Activated T-helper 1 cell treated with anti-CD3 and anti-CD28 coated beads, Interleukin-2, amount 50 U/mL, for 16 hours (primary cell): Measurements from ENCODE around the gene EIF2A.
"Not testable (repeated sequence)": the region's sequence is repeated elsewhere in the genome, so short reads cannot be mapped to it uniquely, and the experiment has no call there.

ENCODE experiments used
- DNase-seq, 2 donors: peaks; one replicate each; pipeline ENCODE4 v3.0.0-alpha.2; 2020; ENCODE audit warnings: low read depth in 1 of 2, low spot score in 1 of 2

Gene EIF2A

GRCh38 chr3:150546226-150547044 lies at the start of gene EIF2A, which contains the start of gene SERP1:
Gene EIF2A, plus strand, starts transcription at chr3:150546787. Its CDS starts 16 bp downstream, at chr3:150546803.
Gene SERP1, minus strand, starts transcription at chr3:150546496. Its CDS starts 361 bp downstream, at chr3:150546135.
- DNase-seq = peak; percentile 98 to 99

DNA sequence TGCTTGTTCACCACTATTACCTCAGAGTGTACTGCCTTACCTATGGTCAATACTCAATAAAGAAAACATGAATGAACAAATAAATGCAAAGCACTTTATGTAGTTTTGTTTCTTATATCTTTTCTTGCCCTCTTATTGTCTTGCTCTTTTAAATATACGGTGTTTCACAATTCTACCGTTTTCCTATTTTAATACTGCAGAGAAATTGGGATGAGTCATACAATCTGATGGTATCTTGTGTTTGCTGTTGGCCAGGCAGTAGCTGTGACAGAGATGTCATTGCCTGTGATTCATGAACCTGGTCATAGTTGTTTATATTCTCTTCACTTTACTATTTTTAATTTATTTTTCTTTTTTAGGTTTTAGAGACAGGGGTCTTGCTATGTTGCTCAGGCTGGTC lies 48.6 kb upstream of the EIF2A start:
- DNase-seq = no peak

DNA sequence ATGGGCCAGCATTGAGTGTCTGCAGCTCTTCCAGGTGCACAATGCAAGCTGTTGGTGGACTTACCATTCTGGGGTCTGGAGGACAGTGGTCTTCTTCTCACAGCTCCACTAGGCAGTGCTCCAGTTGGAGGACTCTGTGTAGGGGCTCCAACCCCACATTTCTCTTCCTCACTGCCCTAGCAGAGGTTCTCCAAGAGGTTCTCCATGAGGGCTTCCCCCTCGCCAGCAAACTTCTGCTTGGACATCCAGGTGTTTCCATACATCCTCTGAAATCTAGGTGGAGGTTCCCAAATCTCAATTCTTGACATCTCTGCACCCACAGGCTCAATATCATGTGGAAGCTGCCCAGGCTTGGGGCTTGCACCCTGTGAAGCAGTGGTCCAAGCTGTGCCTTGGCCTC lies 45.6 kb upstream of the EIF2A start:
- not testable (repeated sequence) for DNase-seq

- DNase-seq = no peak
These were observed 43.0 kb upstream of the EIF2A start for GRCh38 chr3:150503402-150504099.

DNA sequence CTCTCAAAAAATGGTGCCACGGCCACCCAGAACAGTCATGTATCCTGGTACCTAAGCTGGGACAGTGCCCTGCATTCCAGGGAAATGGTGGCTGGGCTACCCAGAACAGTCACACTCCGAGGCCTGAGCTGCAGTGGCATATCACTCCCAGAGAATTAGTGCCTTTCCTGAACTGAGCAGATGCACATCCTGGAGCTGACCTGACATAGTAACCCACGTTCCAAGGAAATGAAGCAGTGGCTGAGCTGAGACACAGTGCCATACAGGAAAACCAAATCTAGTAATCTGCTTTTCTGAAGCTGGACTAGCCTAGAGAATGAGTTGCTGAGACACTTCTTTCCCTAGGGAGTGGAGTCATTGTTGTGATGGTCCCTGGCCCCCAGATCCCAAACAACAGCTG lies 42.1 kb upstream of the EIF2A start:
- DNase-seq = no peak

DNA sequence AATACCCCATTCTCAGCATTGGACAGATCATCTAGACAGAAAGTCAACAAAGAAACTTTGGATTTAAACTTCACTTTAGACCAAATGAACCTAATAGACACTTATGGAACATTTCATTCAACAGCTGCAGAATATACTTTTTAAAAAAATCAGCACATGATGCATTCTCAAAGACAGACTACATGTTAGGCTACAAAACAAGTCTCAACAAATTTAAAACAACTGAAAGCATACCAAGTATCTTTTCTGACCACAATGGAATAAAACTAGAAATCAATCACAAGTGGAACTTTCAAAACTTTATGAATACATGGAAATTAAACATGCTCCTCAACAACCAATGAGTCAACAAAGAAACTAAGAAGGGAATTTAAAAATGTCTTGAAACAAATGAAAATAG lies 38.2 kb upstream of the EIF2A start:
- DNase-seq = no peak

GRCh38 chr3:150509780-150510179 lies 36.8 kb upstream of the EIF2A start:
- no peak for DNase-seq

GRCh38 chr3:150511122-150511821 lies 35.3 kb upstream of the EIF2A start:
- no peak for DNase-seq

- no peak for DNase-seq
These were observed 31.4 kb upstream of the EIF2A start for GRCh38 chr3:150515210-150515609.

GRCh38 chr3:150519026-150519425 lies 27.6 kb upstream of the EIF2A start:
- DNase-seq = no peak

- DNase-seq = no peak
These were observed 26.2 kb upstream of the EIF2A start for GRCh38 chr3:150520408-150520807.

DNA sequence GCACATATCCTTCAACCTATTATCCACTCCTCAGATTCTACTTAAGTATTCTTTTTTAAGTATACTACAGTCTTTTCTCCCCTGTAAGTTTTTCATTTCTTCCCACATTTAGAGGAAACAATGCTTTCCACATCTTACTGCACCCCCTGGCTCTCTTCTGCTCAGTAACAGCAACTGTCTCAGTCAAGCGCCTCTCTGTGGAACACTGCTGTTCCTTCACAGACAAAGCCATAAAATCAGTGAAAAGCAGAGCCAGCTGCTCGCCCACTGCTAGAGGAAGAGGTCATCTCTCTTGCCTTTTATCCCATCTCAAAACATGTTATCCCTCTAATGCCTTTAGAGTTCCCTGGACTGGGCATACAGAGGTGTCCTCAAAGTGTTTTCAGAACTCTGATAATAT lies 25.1 kb upstream of the EIF2A start:
- no peak for DNase-seq

GRCh38 chr3:150523538-150523937 lies 23.0 kb upstream of the EIF2A start:
- no peak for DNase-seq

- no peak for DNase-seq
These were observed 18.9 kb upstream of the EIF2A start for GRCh38 chr3:150527464-150528255.

GRCh38 chr3:150528354-150528797 lies 18.2 kb upstream of the EIF2A start:
- no peak for DNase-seq

DNA sequence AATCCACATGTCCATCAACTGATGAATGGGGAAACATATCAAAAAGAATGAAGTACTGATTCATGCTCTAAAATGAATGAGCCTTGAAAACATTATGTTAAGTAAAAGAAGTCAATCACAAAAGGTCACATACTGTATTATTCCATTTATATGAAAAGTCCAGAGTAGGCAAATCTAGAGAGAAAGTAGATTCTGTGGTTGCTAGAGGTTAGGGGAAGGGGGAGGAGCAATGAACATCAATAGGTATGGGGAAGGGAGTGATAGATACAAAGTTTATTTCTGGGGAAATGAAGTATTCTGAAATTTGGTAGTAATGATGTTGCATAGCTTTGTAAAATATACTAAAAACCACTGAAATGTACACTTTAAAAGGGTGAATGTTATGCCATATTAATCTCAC lies 14.8 kb upstream of the EIF2A start:
- no peak for DNase-seq

GRCh38 chr3:150535204-150535603 lies 11.4 kb upstream of the EIF2A start:
- no peak for DNase-seq

DNA sequence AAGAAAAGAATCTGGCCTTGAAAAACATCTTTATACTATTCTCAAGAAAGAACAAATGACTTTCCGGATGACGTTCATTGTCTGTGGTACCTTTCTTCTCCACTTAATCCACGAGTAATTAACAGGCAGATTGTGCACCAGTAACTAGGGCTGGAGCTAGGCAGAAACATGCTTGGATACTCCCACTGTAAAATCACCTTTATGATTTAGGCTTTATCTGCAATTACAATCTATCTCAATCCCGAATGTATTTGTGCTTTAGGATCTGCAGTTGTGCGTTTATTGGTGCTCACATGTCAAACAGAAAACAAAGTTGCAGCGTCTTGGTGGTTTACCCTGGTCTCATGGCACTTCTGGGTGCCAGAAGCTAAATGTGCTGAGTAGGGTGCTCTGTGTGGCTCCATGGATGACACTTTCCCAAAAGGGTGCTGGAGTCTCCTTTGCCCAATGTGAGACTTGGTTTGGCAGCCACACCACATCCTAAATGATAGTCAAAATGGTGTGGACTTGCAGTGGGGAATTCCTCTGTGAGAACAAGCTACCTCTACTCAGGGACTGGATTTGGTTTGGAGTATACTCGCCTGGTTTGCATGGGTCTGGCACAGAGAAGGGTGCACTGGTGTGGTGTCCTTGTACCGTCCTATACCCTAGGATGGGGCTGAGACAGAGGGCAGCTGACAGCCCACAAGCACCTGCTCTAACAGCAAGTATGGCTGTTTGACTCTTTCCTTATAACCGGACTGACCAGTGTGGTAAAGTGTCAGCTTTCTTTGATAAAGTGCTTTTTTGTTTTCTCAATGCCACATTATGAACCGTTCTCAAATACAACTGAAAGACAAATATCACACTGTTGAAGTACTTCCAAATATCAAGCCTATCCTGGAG lies 8.0 kb upstream of the EIF2A start:
- DNase-seq = no peak

DNA sequence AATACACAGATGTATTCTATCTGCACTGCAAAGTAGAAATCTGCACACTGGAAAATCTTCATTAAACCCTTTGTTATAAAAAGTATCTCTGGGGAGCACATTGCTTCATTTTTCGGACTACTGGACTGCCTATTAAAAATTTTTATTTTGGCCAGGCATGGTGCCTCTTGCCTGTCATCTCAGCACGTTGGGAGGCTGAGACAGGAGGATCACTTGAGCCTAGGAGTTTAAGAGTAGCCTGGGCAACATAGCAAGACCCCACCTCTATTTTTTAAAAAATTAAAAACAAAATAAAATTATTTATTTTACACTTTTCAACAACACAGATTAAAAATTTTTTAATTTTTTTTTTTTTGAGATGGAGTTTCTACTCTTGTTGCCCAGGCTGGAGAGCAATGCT lies 6.3 kb upstream of the EIF2A start:
- no peak for DNase-seq

- DNase-seq = no peak
These were observed 5.6 kb upstream of the EIF2A start for GRCh38 chr3:150540991-150541390.
